SK-N-SH (cell line): Measurements from ENCODE around the gene PDE4B. TPM values are rescaled to one million over a fixed set of nuclear protein-coding genes. Genes with fewer than 3 reads are reported as not detected.

ENCODE experiments used
- CTCF ChIA-PET: fragments of 300-600, 350-600 bp; formaldehyde crosslinking; extraction: SDS; loops from one replicate; lab custom pipeline; 2021; lab: Yijun Ruan, JAX
- POLR2A ChIA-PET: fragments of 350-600 bp; sonication (Branson Sonifier 250); formaldehyde crosslinking; extraction: SDS; loops from one replicate; lab custom pipeline; 2020; ENCODE audit warnings: antibody characterized with exemption, inconsistent platforms; lab: Yijun Ruan, JAX
- DNase-seq: peaks from one replicate; pipeline ENCODE4 v3.0.0; 2012
- H2AFZ ChIP-seq: fragments of 200-600 bp; sonication (generic); 2 replicates; pipeline ENCODE4 v1.8.1; 2016; ENCODE audit warnings: antibody characterized with exemption, mild to moderate bottlenecking, low read depth
- H3F3A ChIP-seq: fragments of 200-600 bp; sonication (generic); replicated peaks from 2 replicates; pipeline ENCODE3; 2016; ENCODE audit warnings: antibody characterized with exemption, mild to moderate bottlenecking; ENCODE audit not compliant: insufficient read depth
- H3K27ac ChIP-seq, 2 experiments: fragments of 200-500 bp in 1 of 2; fragments of 200-600 bp in 1 of 2; sonication (Bioruptor generic) in 1 of 2; sonication (generic), shearing (Covaris generic) in 1 of 2; 2 replicates each; pipeline versions ENCODE4 v1.5.1 to v1.6.1; 2014 to 2016; ENCODE audit warnings: low read depth in 2 of 2, inconsistent platforms in 1 of 2, low read length in 1 of 2, mild to moderate bottlenecking in 1 of 2, mixed read lengths in 1 of 2
- H3K27me3 ChIP-seq: fragments of 200-600 bp; sonication (generic), shearing (Covaris generic); 2 replicates; pipeline ENCODE4 v1.6.1; 2016; ENCODE audit warnings: mixed run types; ENCODE audit not compliant: insufficient read depth
- H3K36me3 ChIP-seq, 2 experiments: fragments of 200-500 bp in 1 of 2; fragments of 200-600 bp in 1 of 2; sonication (Bioruptor generic) in 1 of 2; sonication (generic) in 1 of 2; replicated peaks in 1 of 2; 2 replicates each; pipeline versions ENCODE3 to v1.5.1; 2014 to 2016; ENCODE audit warnings: low read length in 1 of 2, mild to moderate bottlenecking in 1 of 2; ENCODE audit not compliant: insufficient read depth in 2 of 2, control insufficient read depth in 1 of 2
- H3K4me1 ChIP-seq, 2 experiments: fragments of 200-500 bp in 1 of 2; fragments of 200-600 bp in 1 of 2; sonication (Bioruptor generic) in 1 of 2; sonication (generic), shearing (Covaris generic) in 1 of 2; 2 replicates each; pipeline versions ENCODE4 v1.5.1 to v1.6.1; 2014 to 2016; ENCODE audit warnings: low read depth in 1 of 2, low read length in 1 of 2, mixed run types in 1 of 2; ENCODE audit not compliant: insufficient read depth in 2 of 2, control insufficient read depth in 1 of 2
- H3K4me2 ChIP-seq: fragments of 200-600 bp; sonication (generic), shearing (Covaris generic); 2 replicates; pipeline ENCODE4 v1.6.1; 2017; ENCODE audit warnings: mixed run types
- H3K4me3 ChIP-seq, 2 experiments: fragments of 200-500 bp in 1 of 2; fragments of 200-600 bp in 1 of 2; sonication (Bioruptor generic) in 1 of 2; sonication (generic), shearing (Covaris generic) in 1 of 2; 2 replicates each; pipeline versions ENCODE4 v1.5.1 to v1.8.1; 2014 to 2016; ENCODE audit warnings: low read depth in 2 of 2, inconsistent platforms in 1 of 2, low read length in 1 of 2, mild to moderate bottlenecking in 1 of 2, mixed read lengths in 1 of 2, moderate library complexity in 1 of 2
- H3K79me2 ChIP-seq: fragments of 200-600 bp; sonication (generic); 2 replicates; pipeline ENCODE4 v1.8.1; 2017; ENCODE audit warnings: mild to moderate bottlenecking; ENCODE audit not compliant: insufficient read depth
- H3K9ac ChIP-seq: fragments of 200-600 bp; sonication (generic); 2 replicates; pipeline ENCODE4 v1.6.1; 2017; ENCODE audit warnings: mixed run types
- H3K9me2 ChIP-seq: fragments of 200-600 bp; sonication (generic); 2 replicates; pipeline ENCODE4 v1.6.1; 2017; ENCODE audit warnings: mixed run types
- H3K9me3 ChIP-seq: fragments of 200-600 bp; sonication (generic); 2 replicates; pipeline ENCODE4 v1.6.1; 2017; ENCODE audit warnings: mixed run types, mild to moderate bottlenecking, moderate library complexity
- H4K20me1 ChIP-seq: fragments of 200-600 bp; sonication (generic); 2 replicates; pipeline ENCODE4 v1.6.1; 2017; ENCODE audit warnings: mild to moderate bottlenecking, mixed run types; ENCODE audit not compliant: insufficient read depth
- CTCF ChIP-seq: fragments of 200-600 bp; sonication (generic); IDR thresholded peaks from 2 replicates; pipeline ENCODE4 v1.6.1; 2017; ENCODE audit warnings: antibody characterized with exemption, mild to moderate bottlenecking, moderate library complexity
- EZH2phosphoT487 ChIP-seq: fragments of 200-600 bp; sonication (generic); IDR thresholded peaks from 2 replicates; pipeline ENCODE4 v1.6.1; 2017; ENCODE audit warnings: low read depth, mixed run types, mild to moderate bottlenecking, antibody characterized with exemption, moderate library complexity, borderline replicate concordance
- FOSL2 ChIP-seq: IDR thresholded peaks from 2 replicates; pipeline ENCODE4 v1.4.0; 2012; ENCODE audit warnings: low read depth, mild to moderate bottlenecking, moderate library complexity, borderline replicate concordance
- GABPA ChIP-seq: IDR thresholded peaks from 2 replicates; pipeline ENCODE4 v1.4.0; 2012; ENCODE audit warnings: low read depth, mild to moderate bottlenecking
- GATA2 ChIP-seq: sonication (generic); formaldehyde crosslinking; IDR thresholded peaks from 2 replicates; pipeline ENCODE4 v1.5.0; 2020; ENCODE audit warnings: mild to moderate bottlenecking, missing genetic modification reagents
- MEF2A ChIP-seq: IDR thresholded peaks from 2 replicates; pipeline ENCODE4 v1.4.0; 2012; ENCODE audit warnings: low read depth, borderline replicate concordance
- NFIC ChIP-seq: IDR thresholded peaks from 2 replicates; pipeline ENCODE4 v1.4.0; 2012; ENCODE audit warnings: borderline replicate concordance
- POLR2AphosphoS5 ChIP-seq: IDR thresholded peaks from 2 replicates; pipeline ENCODE4 v1.6.1; 2012; ENCODE audit warnings: low read depth, low read length
- RAD21 ChIP-seq: IDR thresholded peaks from 2 replicates; pipeline ENCODE4 v1.6.1; 2012; ENCODE audit warnings: mild to moderate bottlenecking, low read length
- RCOR1 ChIP-seq: fragments of 150-350 bp; IDR thresholded peaks from 2 replicates; pipeline ENCODE4 v1.6.1; 2017; ENCODE audit warnings: antibody characterized with exemption, low read length
- REST ChIP-seq: IDR thresholded peaks from 2 replicates; pipeline ENCODE4 v1.6.1; 2012; ENCODE audit warnings: mild to moderate bottlenecking, low read depth, low read length, moderate library complexity
- RFX5 ChIP-seq: IDR thresholded peaks from 2 replicates; pipeline ENCODE4 v1.6.1; 2012; ENCODE audit warnings: mild to moderate bottlenecking, improper control_type of control experiment, low read length
- SIN3A ChIP-seq: IDR thresholded peaks from 2 replicates; pipeline ENCODE4 v1.6.1; 2012; ENCODE audit warnings: low read depth, mild to moderate bottlenecking, low read length, moderate library complexity, borderline replicate concordance
- TAF1 ChIP-seq: IDR thresholded peaks from 2 replicates; pipeline ENCODE4 v1.6.1; 2012; ENCODE audit warnings: low read depth, mild to moderate bottlenecking, low read length, moderate library complexity, borderline replicate concordance
- TCF12 ChIP-seq: IDR thresholded peaks from 2 replicates; pipeline ENCODE4 v1.4.0; 2012
- USF1 ChIP-seq: IDR thresholded peaks from 2 replicates; pipeline ENCODE4 v1.4.0; 2012; ENCODE audit warnings: low read depth, borderline replicate concordance
- YY1 ChIP-seq: IDR thresholded peaks from 2 replicates; pipeline ENCODE4 v1.4.0; 2012; ENCODE audit warnings: low read depth, mild to moderate bottlenecking
- polyA plus RNA-seq, 3 experiments: library from polyadenylated mRNA; depleted of rRNA; stranded (reverse); fragments of >200 nt; gene quantifications; 2 replicates each; pipeline ENCODE4 v1.2.3, GENCODE V29; 2012
- TF ChIP-seq, protein P1 (sequence below): fragments of 150-350 bp; IDR thresholded peaks from 2 replicates; pipeline ENCODE4 v1.6.1; 2017; ENCODE audit warnings: antibody characterized with exemption, low read length, low read depth, borderline replicate concordance
- TF ChIP-seq, protein P2 (sequence below): IDR thresholded peaks from 2 replicates; pipeline ENCODE4 v1.4.0; 2012; ENCODE audit warnings: low read depth, borderline replicate concordance

Gene PDE4B
- polyA plus RNA-seq, 1 of the 3 experiments (the other 2 are of a cell fraction): 1.9 TPM

GRCh38 chr1:65788762-65789161 is 3.9 kb upstream of the PDE4B start:
- no peaks in the 10 kb centered on the region for H3K36me3 ChIP-seq
- peaks cover 0 to 14% of the 10 kb centered on the region in 2 experiments; a peak in 1 of 4 replicates for H3K4me1 ChIP-seq
- no peak for TF ChIP-seq RFX5
- TF ChIP-seq NFIC: no peak
- TF ChIP-seq TCF12: no peak
- no peak for TF ChIP-seq REST
- TF ChIP-seq GABPA: no peak
- TF ChIP-seq FOSL2: no peak
- TF ChIP-seq MEF2A: no peak
- TF ChIP-seq TAF1: no peak
- TF ChIP-seq POLR2AphosphoS5: no peak
- no peak for TF ChIP-seq GATA2 (CRISPR knock-in tag)
- no peak for TF ChIP-seq RCOR1
- TF ChIP-seq YY1: no peak
- TF ChIP-seq, protein P1, sequence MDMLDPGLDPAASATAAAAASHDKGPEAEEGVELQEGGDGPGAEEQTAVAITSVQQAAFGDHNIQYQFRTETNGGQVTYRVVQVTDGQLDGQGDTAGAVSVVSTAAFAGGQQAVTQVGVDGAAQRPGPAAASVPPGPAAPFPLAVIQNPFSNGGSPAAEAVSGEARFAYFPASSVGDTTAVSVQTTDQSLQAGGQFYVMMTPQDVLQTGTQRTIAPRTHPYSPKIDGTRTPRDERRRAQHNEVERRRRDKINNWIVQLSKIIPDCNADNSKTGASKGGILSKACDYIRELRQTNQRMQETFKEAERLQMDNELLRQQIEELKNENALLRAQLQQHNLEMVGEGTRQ: no peak
- no peak for TF ChIP-seq USF1
- no peak for TF ChIP-seq CTCF
- no peak for TF ChIP-seq RAD21
- no peak for TF ChIP-seq SIN3A
- TF ChIP-seq, protein P2, sequence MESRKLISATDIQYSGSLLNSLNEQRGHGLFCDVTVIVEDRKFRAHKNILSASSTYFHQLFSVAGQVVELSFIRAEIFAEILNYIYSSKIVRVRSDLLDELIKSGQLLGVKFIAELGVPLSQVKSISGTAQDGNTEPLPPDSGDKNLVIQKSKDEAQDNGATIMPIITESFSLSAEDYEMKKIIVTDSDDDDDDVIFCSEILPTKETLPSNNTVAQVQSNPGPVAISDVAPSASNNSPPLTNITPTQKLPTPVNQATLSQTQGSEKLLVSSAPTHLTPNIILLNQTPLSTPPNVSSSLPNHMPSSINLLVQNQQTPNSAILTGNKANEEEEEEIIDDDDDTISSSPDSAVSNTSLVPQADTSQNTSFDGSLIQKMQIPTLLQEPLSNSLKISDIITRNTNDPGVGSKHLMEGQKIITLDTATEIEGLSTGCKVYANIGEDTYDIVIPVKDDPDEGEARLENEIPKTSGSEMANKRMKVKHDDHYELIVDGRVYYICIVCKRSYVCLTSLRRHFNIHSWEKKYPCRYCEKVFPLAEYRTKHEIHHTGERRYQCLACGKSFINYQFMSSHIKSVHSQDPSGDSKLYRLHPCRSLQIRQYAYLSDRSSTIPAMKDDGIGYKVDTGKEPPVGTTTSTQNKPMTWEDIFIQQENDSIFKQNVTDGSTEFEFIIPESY: no peak
- TF ChIP-seq EZH2phosphoT487: no peak
- no peak overlapping the region for H3K4me2 ChIP-seq
- no peaks in the 10 kb centered on the region for H3K27me3 ChIP-seq
- H3K79me2 ChIP-seq: no peaks in the 10 kb centered on the region
- H3K9me2 ChIP-seq: no peaks in the 10 kb centered on the region
- POLR2A ChIA-PET: no interaction called here
- no peak overlapping the region for H2AFZ ChIP-seq
- H3F3A ChIP-seq: no peaks in the 10 kb centered on the region
- H3K4me3 ChIP-seq: no peak overlapping the region
- no peak overlapping the region for H3K27ac ChIP-seq
- no peak for DNase-seq
- H3K9me3 ChIP-seq: peaks cover 8% of the 10 kb centered on the region; the same call in 1 of the 2 replicates
- CTCF ChIA-PET: no interaction called here
- no peaks in the 10 kb centered on the region for H4K20me1 ChIP-seq
- no peak overlapping the region for H3K9ac ChIP-seq
